GM18499 (cell line): Measurements from ENCODE around the gene TMEM158.

Source experiments
- ATAC-seq: cut with Tn5 transposase; IDR thresholded peaks from one replicate; pipeline ENCODE4 v1.9.1; 2021; ENCODE audit warnings: moderate number of reproducible peaks; ENCODE audit not compliant: insufficient read depth, unreplicated experiment

TMEM158 gene

GRCh38 chr3:45235409-45235808 is 9.3 kb upstream of the TMEM158 start:
- ATAC-seq = no peak

GRCh38 chr3:45234250-45234649 is 8.2 kb upstream of the TMEM158 start:
- ATAC-seq = no peak

GRCh38 chr3:45232521-45232920 is 6.4 kb upstream of the TMEM158 start:
- ATAC-seq = no peak

GRCh38 chr3:45227946-45228345 is 1.9 kb upstream of the TMEM158 start:
- no peak for ATAC-seq

- ATAC-seq = no peak
These were observed 1.2 kb upstream of the TMEM158 start for GRCh38 chr3:45227071-45227820.

GRCh38 chr3:45225465-45226205 is 452 bp downstream of the TMEM158 start:
- ATAC-seq = no peak

GRCh38 chr3:45224824-45225464 is 1.1 kb downstream of the TMEM158 start:
- no peak for ATAC-seq

- no peak for ATAC-seq
These were observed 2.0 kb downstream of the TMEM158 start for GRCh38 chr3:45223889-45224727.

GRCh38 chr3:45219694-45220093 is 6.4 kb downstream of the TMEM158 start:
- no peak for ATAC-seq

- no peak for ATAC-seq
These were observed 7.3 kb downstream of the TMEM158 start for GRCh38 chr3:45218578-45219390.

- no peak for ATAC-seq
These were observed 10.0 kb downstream of the TMEM158 start for GRCh38 chr3:45216021-45216609.

GRCh38 chr3:45215466-45215865 is 10.6 kb downstream of the TMEM158 start:
- no peak for ATAC-seq

GRCh38 chr3:45214061-45214680 is 11.9 kb downstream of the TMEM158 start:
- no peak for ATAC-seq

- no peak for ATAC-seq
These were observed 14.0 kb downstream of the TMEM158 start for GRCh38 chr3:45212095-45212468.

- no peak for ATAC-seq
These were observed 14.5 kb downstream of the TMEM158 start for GRCh38 chr3:45211466-45212094.

GRCh38 chr3:45210308-45211041 is 15.6 kb downstream of the TMEM158 start:
- no peak for ATAC-seq

- ATAC-seq = no peak
These were observed 16.6 kb downstream of the TMEM158 start for GRCh38 chr3:45209526-45209925.

GRCh38 chr3:45208586-45208985 is 17.5 kb downstream of the TMEM158 start:
- ATAC-seq = no peak
